ENCODE measurements around the gene NUP98.
A peak's percentile ranks its signal among the peaks of the same experiment; 100 is the strongest.

NUP98 gene

GRCh38 chr11:3797329-3798090, at the start of gene NUP98:
NUP98 (minus strand) TSS chr11:3797554; CDS start chr11:3782117, 15,437 bp downstream.
- TF ChIP-seq CTCF (IDR thresholded peaks at IDR 0.05; ENCODE audit: insufficient read depth, low read depth, low read length, missing control alignments): no peak
- DNase-seq (ENCODE audit: low read depth): peak; percentile 100
- peak within 1 kb of the TSS; percentile 99 for H3K4me3 ChIP-seq (ENCODE audit: low read length)

- H3K4me3 ChIP-seq (ENCODE audit: low read length): no peak overlapping the region
- no peak for TF ChIP-seq CTCF (IDR thresholded peaks at IDR 0.05; ENCODE audit: insufficient read depth, low read depth, low read length, missing control alignments)
- no peak for DNase-seq (ENCODE audit: low read depth)
Observed at GRCh38 chr11:3845670-3846069, 48.3 kb upstream of the NUP98 start.

- TF ChIP-seq CTCF (IDR thresholded peaks at IDR 0.05; ENCODE audit: insufficient read depth, low read depth, low read length, missing control alignments): no peak
- no peak for DNase-seq (ENCODE audit: low read depth)
- H3K4me3 ChIP-seq (ENCODE audit: low read length): no peak overlapping the region
Observed at GRCh38 chr11:3845246-3845645, 47.9 kb upstream of the NUP98 start.

GRCh38 chr11:3843326-3843725, 46.0 kb upstream of the NUP98 start:
- H3K4me3 ChIP-seq (ENCODE audit: low read length): no peak overlapping the region
- TF ChIP-seq CTCF (IDR thresholded peaks at IDR 0.05; ENCODE audit: insufficient read depth, low read depth, low read length, missing control alignments): no peak
- DNase-seq (ENCODE audit: low read depth): no peak

GRCh38 chr11:3841426-3842350, 44.3 kb upstream of the NUP98 start:
- peak overlapping the region; percentile 76 for H3K4me3 ChIP-seq (ENCODE audit: low read length)
- DNase-seq (ENCODE audit: low read depth): peak; percentile 77
- TF ChIP-seq CTCF (IDR thresholded peaks at IDR 0.05; ENCODE audit: insufficient read depth, low read depth, low read length, missing control alignments): peak; percentile 67

GRCh38 chr11:3840870-3841425, 43.6 kb upstream of the NUP98 start, which contains the start of gene RHOG:
RHOG (minus strand) TSS chr11:3840959; CDS start chr11:3828138, 12,821 bp downstream.
- TF ChIP-seq CTCF (IDR thresholded peaks at IDR 0.05; ENCODE audit: insufficient read depth, low read depth, low read length, missing control alignments): no peak
- H3K4me3 ChIP-seq (ENCODE audit: low read length): peak within 1 kb of the TSS; percentile 76
- DNase-seq (ENCODE audit: low read depth): peak; percentile 75

Measured in epithelial cell of esophagus (primary cell).